SIG-M5 treated with dmso at 0.1 percent for 504 hours (cell line): Measurements from ENCODE around the gene SLC12A8.

ENCODE experiments used
- DNase-seq: peaks from one replicate; lab custom pipeline; 2025; ENCODE audit not compliant: unreplicated experiment; lab: John Stamatoyannopoulos, UW

The SLC12A8 gene

GRCh38 chr3:125214738-125215137, 2.2 kb upstream of the SLC12A8 start:
- DNase-seq = no peak

- DNase-seq = no peak
Observed at GRCh38 chr3:125213946-125214542, 1.5 kb upstream of the SLC12A8 start.

- no peak for DNase-seq
Observed at GRCh38 chr3:125213364-125213755, 812 bp upstream of the SLC12A8 start.

- DNase-seq = no peak
Observed at GRCh38 chr3:125212091-125212508, 448 bp downstream of the SLC12A8 start.

GRCh38 chr3:125211523-125212090, 941 bp downstream of the SLC12A8 start:
- DNase-seq = no peak

GRCh38 chr3:125207949-125208568, 4.5 kb downstream of the SLC12A8 start:
- DNase-seq = no peak

GRCh38 chr3:125207507-125207906, 5.0 kb downstream of the SLC12A8 start:
- no peak for DNase-seq

- no peak for DNase-seq
Observed at GRCh38 chr3:125206934-125207333, 5.6 kb downstream of the SLC12A8 start.

- DNase-seq = no peak
Observed at GRCh38 chr3:125203731-125204130, 8.8 kb downstream of the SLC12A8 start.

GRCh38 chr3:125202197-125202596, 10.4 kb downstream of the SLC12A8 start:
- peak; percentile 63 for DNase-seq

GRCh38 chr3:125200731-125201139, 11.8 kb downstream of the SLC12A8 start:
- no peak for DNase-seq

GRCh38 chr3:125194849-125195601, 17.5 kb downstream of the SLC12A8 start:
- no peak for DNase-seq

GRCh38 chr3:125194061-125194848, 18.3 kb downstream of the SLC12A8 start:
- no peak for DNase-seq

GRCh38 chr3:125192190-125193035, 20.1 kb downstream of the SLC12A8 start:
- DNase-seq = no peak

- no peak for DNase-seq
Observed at GRCh38 chr3:125191730-125192129, 20.8 kb downstream of the SLC12A8 start.

- no peak for DNase-seq
Observed at GRCh38 chr3:125191256-125191655, 21.3 kb downstream of the SLC12A8 start.

GRCh38 chr3:125190786-125191185, 21.8 kb downstream of the SLC12A8 start:
- no peak for DNase-seq

- no peak for DNase-seq
Observed at GRCh38 chr3:125189378-125190165, 23.0 kb downstream of the SLC12A8 start.

- DNase-seq = no peak
Observed at GRCh38 chr3:125188955-125189354, 23.6 kb downstream of the SLC12A8 start.

- DNase-seq = no peak
Observed at GRCh38 chr3:125187599-125187910, 25.0 kb downstream of the SLC12A8 start.
